Measurements from ENCODE around the gene CEBPA.

DNA sequence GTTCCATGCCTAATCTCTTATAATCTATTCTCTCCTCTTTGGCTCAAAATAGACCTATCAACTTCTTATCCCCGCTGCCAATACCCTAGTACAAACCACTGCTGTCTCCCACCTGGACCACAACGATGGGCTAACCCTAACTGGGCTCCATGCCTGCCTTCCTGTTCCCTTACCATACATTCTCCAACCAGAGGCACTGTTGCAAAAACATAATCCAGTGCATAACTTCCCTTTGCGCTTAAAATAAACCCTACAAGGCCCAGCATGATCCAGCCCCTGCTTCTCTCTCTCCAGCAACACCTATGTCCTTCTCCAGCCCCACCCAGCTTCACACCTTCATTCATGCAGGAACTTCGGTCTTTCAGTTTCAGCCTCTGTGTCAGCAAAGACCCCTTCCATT, 27.4 kb upstream of the CEBPA start:
- TF ChIP-seq SUZ12 (IDR thresholded peaks at IDR 0.05; ENCODE audit: extremely low read depth, insufficient read depth, insufficient read length) (no peak), ZNF274 (IDR thresholded peaks at IDR 0.05; ENCODE audit: low read depth, low read length) (no peak), YY1 (IDR thresholded peaks at IDR 0.05; ENCODE audit: insufficient read depth, insufficient read length) (no peak)

All from NT2/D1 (cell line).